MCF 10A (cell line): ENCODE measurements around the gene CLSTN2. TPM values are rescaled to one million over a fixed set of nuclear protein-coding genes. Genes with fewer than 3 reads are reported as not detected.

Experiments
- BruUV-seq: library from RNA; stranded (reverse); fragments of 400-500 nt; replicated peaks from 2 replicates; lab custom pipeline; 2021; lab: Mats Ljungman, UMichigan
- CTCF ChIA-PET: fragments of 300-600 bp; sonication (Branson Sonifier 250); formaldehyde crosslinking; extraction: SDS; loops from one replicate; lab custom pipeline; 2021; ENCODE audit warnings: antibody characterized with exemption, inconsistent platforms; lab: Yijun Ruan, JAX
- POLR2A ChIA-PET: fragments of 300-600, 350-650 bp; sonication (Branson Sonifier 250); formaldehyde crosslinking; extraction: SDS; loops from one replicate; lab custom pipeline; 2020; ENCODE audit warnings: antibody characterized with exemption, inconsistent platforms; lab: Yijun Ruan, JAX
- DNase-seq: peaks from one replicate; pipeline ENCODE4 v3.0.0-alpha.2; 2018; ENCODE audit not compliant: unreplicated experiment
- H3K27ac Mint-ChIP-seq: one replicate; pipeline ENCODE4 v1.8.0; 2022; ENCODE audit warnings: mild to moderate bottlenecking, low read depth, mixed read lengths; ENCODE audit not compliant: unreplicated experiment
- H3K27me3 Mint-ChIP-seq: one replicate; pipeline ENCODE4 v1.8.0; 2022; ENCODE audit warnings: mixed read lengths; ENCODE audit not compliant: insufficient read depth, unreplicated experiment
- H3K36me3 Mint-ChIP-seq: one replicate; pipeline ENCODE4 v1.8.0; 2022; ENCODE audit warnings: mild to moderate bottlenecking, moderate library complexity, mixed read lengths; ENCODE audit not compliant: insufficient read depth, unreplicated experiment
- H3K4me1 Mint-ChIP-seq: one replicate; pipeline ENCODE4 v1.8.0; 2022; ENCODE audit warnings: mixed read lengths; ENCODE audit not compliant: insufficient read depth, unreplicated experiment
- H3K4me3 Mint-ChIP-seq: one replicate; pipeline ENCODE4 v1.8.0; 2022; ENCODE audit warnings: mild to moderate bottlenecking, moderate library complexity, mixed read lengths; ENCODE audit not compliant: unreplicated experiment
- H3K9me3 Mint-ChIP-seq: one replicate; pipeline ENCODE4 v1.8.0; 2022; ENCODE audit warnings: mixed read lengths; ENCODE audit not compliant: unreplicated experiment
- intact Hi-C: fragments of 100-400 bp; cut with micrococcal nuclease; formaldehyde crosslinking; loops from 2 replicates; pipeline ENCODE4 v1.14.1; 2022
- total RNA-seq: library from RNA; stranded (reverse); gene quantifications from 2 replicates; pipeline ENCODE4 v1.2.3, GENCODE V29; 2022
- TF ChIP-seq, protein P1 (sequence below): fragments of 200-600 bp; IDR thresholded peaks from one replicate; pipeline ENCODE4 v1.8.0; 2022; ENCODE audit warnings: antibody characterized with exemption, mild to moderate bottlenecking; ENCODE audit not compliant: unreplicated experiment

Gene CLSTN2
- total RNA-seq, 1 experiment from 2014 or later: not detected

DNA sequence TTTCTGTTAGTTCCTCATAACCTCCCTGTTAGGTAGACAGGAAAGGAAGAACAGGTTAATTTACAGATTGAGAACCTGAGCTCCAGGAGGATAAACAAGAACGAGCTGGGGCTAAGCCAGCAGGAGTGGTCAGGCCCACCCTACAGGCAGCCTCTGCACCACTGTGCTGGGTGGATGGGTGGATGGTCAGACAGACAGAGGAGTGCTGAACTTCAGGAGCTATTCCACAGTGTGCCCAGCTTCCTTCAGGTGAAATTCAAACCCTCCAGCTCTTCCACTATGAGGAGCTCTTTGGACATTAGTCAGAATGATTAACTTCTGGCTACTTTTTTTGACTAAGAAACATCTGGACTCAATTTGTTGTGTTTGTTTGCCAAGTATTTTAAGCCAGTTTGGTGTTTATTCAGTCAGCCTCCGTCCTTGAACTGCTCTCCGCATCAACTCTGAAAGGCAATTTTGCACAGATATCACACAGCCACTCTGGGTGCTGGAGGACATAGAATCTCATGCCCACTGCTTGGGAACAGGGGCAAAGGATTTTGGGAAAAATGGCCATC, 361.9 kb downstream of the CLSTN2 start:
- H3K36me3 Mint-ChIP-seq: peaks cover 6% of the 10 kb centered on the region
- no peaks in the 10 kb centered on the region for H3K27me3 Mint-ChIP-seq
- ChIA-PET POLR2A (no interaction called here), CTCF (interaction anchor here (0.6 to 1.2 kb wide), 3 partner anchors 17 to 1108 kb away, joined by 3 read pairs; no protein-coding TSS in a partner anchor)
- intact Hi-C loops: no loop called here
- BruUV-seq: no TSS peak
- H3K4me1 Mint-ChIP-seq: peaks cover 11% of the 10 kb centered on the region
- no peak overlapping the region for H3K4me3 Mint-ChIP-seq
- TF ChIP-seq, protein P1, sequence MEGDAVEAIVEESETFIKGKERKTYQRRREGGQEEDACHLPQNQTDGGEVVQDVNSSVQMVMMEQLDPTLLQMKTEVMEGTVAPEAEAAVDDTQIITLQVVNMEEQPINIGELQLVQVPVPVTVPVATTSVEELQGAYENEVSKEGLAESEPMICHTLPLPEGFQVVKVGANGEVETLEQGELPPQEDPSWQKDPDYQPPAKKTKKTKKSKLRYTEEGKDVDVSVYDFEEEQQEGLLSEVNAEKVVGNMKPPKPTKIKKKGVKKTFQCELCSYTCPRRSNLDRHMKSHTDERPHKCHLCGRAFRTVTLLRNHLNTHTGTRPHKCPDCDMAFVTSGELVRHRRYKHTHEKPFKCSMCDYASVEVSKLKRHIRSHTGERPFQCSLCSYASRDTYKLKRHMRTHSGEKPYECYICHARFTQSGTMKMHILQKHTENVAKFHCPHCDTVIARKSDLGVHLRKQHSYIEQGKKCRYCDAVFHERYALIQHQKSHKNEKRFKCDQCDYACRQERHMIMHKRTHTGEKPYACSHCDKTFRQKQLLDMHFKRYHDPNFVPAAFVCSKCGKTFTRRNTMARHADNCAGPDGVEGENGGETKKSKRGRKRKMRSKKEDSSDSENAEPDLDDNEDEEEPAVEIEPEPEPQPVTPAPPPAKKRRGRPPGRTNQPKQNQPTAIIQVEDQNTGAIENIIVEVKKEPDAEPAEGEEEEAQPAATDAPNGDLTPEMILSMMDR: no peak
- H3K9me3 Mint-ChIP-seq: no peaks in the 10 kb centered on the region
- DNase-seq: no peak
- no peak overlapping the region for H3K27ac Mint-ChIP-seq

DNA sequence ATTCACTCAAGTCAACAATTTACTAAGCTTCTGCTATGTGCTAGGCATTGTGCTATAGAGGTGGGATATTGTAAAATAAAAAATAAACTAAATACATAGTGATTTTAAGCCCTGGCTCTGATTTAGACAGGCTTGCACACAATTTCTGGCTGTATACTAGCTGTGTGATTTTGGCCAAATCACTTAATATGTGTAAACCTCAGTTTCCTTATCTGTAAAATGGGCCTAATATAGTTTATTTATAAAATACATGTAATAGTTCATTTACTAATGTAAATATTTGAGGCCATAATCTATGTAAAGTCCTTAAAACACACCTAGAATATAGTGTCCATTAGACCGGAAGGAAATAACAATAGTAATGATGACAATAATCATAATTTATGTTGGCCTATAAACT, 363.1 kb downstream of the CLSTN2 start:
- intact Hi-C loops: no loop called here
- peaks cover 2% of the 10 kb centered on the region for H3K36me3 Mint-ChIP-seq
- ChIA-PET CTCF (no interaction called here), POLR2A (no interaction called here)
- BruUV-seq: no TSS peak
- H3K4me3 Mint-ChIP-seq: no peak overlapping the region
- H3K9me3 Mint-ChIP-seq: no peaks in the 10 kb centered on the region
- DNase-seq: no peak
- H3K27ac Mint-ChIP-seq: no peak overlapping the region
- no peaks in the 10 kb centered on the region for H3K27me3 Mint-ChIP-seq
- TF ChIP-seq, protein P1: no peak
- H3K4me1 Mint-ChIP-seq: peaks cover 2% of the 10 kb centered on the region

DNA sequence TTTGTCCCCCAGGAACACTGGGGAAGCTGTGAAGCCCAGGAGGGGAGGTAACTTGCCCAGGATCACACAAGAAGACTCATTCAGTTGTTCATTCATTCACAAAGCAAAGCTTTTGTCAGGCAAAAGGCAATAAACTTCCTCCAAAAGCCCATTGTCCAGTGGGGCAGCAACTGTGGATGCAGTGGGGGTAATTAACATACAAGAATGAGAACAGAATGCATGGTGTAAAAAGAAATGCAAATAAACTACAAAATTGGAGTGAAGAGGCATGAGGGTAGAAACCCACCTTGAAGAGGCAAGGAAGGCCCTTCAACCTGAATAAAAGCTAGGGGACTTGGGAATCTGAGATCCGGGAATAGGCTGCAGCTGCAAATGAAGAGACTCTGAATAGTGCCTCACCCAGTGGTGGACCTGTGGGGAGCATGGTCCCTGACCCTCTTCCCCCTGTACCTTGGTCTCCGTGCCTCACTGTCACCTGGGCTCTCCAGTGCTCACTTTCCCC, 363.6 kb downstream of the CLSTN2 start:
- intact Hi-C loops: no loop called here
- ChIA-PET CTCF (no interaction called here), POLR2A (no interaction called here)
- no peaks in the 10 kb centered on the region for H3K36me3 Mint-ChIP-seq
- no peaks in the 10 kb centered on the region for H3K4me1 Mint-ChIP-seq
- H3K4me3 Mint-ChIP-seq: no peak overlapping the region
- no TSS peak for BruUV-seq
- no peak overlapping the region for H3K27ac Mint-ChIP-seq
- TF ChIP-seq, protein P1: no peak
- no peaks in the 10 kb centered on the region for H3K27me3 Mint-ChIP-seq
- no peaks in the 10 kb centered on the region for H3K9me3 Mint-ChIP-seq
- DNase-seq: no peak

DNA sequence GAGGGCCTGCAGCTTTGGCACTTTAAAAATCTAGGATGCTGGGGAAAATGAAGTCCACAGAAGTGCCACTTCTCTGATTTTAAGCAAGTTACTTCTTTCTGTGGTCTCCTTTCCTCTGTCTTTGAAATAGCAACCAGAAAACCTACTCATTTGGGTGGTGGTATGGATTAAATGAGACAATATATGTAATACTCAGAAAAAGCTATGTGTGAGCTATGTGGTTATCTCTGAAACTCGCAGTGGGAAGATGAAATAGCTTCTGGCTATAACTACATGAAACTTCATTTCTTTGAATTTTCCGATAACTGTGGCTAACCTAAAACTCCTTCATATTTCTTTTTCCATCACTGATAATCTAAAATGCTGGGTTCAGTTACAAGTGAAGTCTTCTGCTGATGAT, 368.9 kb downstream of the CLSTN2 start:
- no TSS peak for BruUV-seq
- Mint-ChIP-seq H3K4me1 (no peaks in the 10 kb centered on the region), H3K9me3 (peaks cover 7% of the 10 kb centered on the region), H3K27me3 (peaks cover 25% of the 10 kb centered on the region), H3K27ac (no peak overlapping the region), H3K36me3 (no peaks in the 10 kb centered on the region), H3K4me3 (no peak overlapping the region)
- CTCF ChIA-PET: no interaction called here
- no peak for DNase-seq
- POLR2A ChIA-PET: interaction anchor here (0.7 kb wide), 1 partner anchor 9 kb away, joined by 3 read pairs; no protein-coding TSS in a partner anchor
- intact Hi-C loops: no loop called here
- TF ChIP-seq, protein P1: no peak
